Measurements from ENCODE around the gene DPH2. TPM values are rescaled to one million over a fixed set of nuclear protein-coding genes. Genes with fewer than 3 reads are reported as not detected.
A peak's percentile ranks its signal among the peaks of the same experiment; 100 is the strongest.

The DPH2 gene
- total RNA-seq, 1 donor from 2014 or later, result 17.1 TPM

DNA sequence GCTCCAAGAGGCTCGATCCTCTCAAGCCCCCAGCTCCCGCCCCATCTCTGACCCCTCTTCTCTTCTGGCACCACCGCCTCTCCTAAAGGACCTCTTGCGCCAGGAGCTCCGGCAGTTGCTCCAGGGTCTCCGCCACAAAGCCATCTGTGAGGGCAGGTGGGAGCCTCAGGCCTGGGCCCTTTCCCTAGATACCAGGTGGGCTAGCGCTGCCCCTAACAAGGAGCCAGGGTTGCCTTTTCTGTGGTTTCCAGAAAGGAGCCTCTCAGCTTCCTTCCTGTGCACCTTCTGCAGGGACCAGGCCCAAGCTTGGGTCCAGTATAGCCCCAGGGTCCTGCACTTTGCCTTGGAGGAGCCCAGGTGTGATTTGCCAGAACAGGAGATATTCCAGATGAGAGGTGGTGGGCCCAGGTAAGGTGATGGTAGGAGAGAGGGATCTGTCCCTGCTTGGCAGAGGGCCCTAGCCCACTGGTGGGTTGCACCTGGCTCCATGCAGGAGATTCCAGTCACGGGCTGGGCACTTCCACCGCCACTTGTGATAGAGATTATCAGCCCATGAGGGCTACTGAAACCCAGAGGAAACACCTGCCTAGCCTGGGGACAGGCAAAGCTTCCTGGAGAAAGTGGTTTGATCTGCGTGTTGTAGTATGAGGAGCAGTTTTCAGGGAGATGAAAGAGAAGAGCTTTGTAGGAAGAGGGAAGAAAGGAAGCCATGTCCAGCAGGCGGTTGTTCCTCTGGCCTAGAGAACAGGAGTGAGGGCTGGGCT is 22.6 kb downstream of the DPH2 start:
- TF ChIP-seq, protein P1, sequence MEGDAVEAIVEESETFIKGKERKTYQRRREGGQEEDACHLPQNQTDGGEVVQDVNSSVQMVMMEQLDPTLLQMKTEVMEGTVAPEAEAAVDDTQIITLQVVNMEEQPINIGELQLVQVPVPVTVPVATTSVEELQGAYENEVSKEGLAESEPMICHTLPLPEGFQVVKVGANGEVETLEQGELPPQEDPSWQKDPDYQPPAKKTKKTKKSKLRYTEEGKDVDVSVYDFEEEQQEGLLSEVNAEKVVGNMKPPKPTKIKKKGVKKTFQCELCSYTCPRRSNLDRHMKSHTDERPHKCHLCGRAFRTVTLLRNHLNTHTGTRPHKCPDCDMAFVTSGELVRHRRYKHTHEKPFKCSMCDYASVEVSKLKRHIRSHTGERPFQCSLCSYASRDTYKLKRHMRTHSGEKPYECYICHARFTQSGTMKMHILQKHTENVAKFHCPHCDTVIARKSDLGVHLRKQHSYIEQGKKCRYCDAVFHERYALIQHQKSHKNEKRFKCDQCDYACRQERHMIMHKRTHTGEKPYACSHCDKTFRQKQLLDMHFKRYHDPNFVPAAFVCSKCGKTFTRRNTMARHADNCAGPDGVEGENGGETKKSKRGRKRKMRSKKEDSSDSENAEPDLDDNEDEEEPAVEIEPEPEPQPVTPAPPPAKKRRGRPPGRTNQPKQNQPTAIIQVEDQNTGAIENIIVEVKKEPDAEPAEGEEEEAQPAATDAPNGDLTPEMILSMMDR (IDR thresholded peaks at IDR 0.05; ENCODE audit: unreplicated experiment), result no peak
- no peak overlapping the region for H3K27ac Mint-ChIP-seq (ENCODE audit: unreplicated experiment)
- H3K27me3 Mint-ChIP-seq (ENCODE audit: unreplicated experiment), result no peaks in the 10 kb centered on the region
- peaks cover 13% of the 10 kb centered on the region for H3K4me1 Mint-ChIP-seq (ENCODE audit: unreplicated experiment)
- H3K36me3 Mint-ChIP-seq (ENCODE audit: low read depth, unreplicated experiment), result no peaks in the 10 kb centered on the region
- no peaks in the 10 kb centered on the region for H3K9me3 Mint-ChIP-seq (ENCODE audit: unreplicated experiment)
- H3K4me3 Mint-ChIP-seq (ENCODE audit: unreplicated experiment), result peak overlapping the region; percentile 91
- no peak for DNase-seq (ENCODE audit: low spot score)

DNA sequence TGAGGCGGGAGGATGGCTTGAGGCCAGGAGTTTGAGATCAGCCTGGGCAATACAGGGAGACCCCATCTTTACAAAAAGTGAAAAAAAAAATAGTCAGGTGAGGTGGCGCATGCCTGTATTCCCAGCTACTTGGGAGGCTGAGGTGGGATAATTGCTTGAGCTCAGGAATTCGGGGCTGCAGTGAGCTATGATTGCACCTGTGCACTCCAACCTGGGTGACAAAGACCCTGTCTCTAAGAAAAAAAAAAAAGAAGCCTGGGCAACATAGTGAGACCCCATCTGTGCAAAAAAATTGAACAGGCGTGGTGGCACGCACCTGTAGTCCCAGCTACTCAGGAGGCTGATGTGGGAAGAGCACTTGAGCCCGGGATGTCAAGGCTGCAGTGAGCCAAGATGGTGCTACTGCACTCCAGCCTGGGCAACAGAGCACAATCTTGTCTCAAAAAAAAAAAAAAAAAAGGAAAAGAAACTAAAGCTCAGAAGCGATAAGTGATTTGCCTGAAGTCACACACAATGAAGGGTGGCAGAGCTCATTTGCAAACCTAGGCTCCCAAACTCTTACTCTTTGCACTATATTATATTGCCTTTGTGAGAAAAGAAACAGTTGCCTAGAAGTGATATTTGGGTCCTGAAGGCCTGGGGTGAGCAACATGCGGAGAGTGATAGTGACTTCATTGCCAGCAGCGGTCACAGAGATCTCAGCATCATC is 23.6 kb downstream of the DPH2 start:
- Mint-ChIP-seq H3K27me3 (ENCODE audit: unreplicated experiment) (peaks cover 2% of the 10 kb centered on the region), H3K9me3 (ENCODE audit: unreplicated experiment) (no peaks in the 10 kb centered on the region), H3K4me3 (ENCODE audit: unreplicated experiment) (no peak overlapping the region), H3K36me3 (ENCODE audit: low read depth, unreplicated experiment) (no peaks in the 10 kb centered on the region), H3K4me1 (ENCODE audit: unreplicated experiment) (peaks cover 13% of the 10 kb centered on the region), H3K27ac (ENCODE audit: unreplicated experiment) (no peak overlapping the region)
- no peak for DNase-seq (ENCODE audit: low spot score)
- TF ChIP-seq, protein P1 (IDR thresholded peaks at IDR 0.05; ENCODE audit: unreplicated experiment), result no peak

DNA sequence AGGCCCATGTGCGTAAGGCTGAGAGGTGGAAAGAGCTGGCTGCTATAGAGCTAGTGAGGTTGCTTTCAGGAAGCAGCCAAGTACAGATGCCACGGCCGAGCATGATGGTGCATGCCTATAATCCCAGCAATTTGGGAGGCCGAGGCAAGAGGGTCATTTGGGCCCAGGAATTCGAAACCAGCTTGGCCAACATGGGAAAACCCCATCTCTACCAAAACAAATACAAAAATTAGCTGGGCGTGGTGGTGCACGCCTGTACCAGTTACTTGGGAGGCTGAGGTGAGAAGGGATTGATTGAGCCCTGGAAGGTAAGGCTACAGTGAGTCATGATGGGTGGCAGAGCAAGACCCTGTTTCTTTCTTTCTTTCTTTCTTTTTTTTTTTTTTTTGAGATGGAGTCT is 24.3 kb downstream of the DPH2 start:
- H3K36me3 Mint-ChIP-seq (ENCODE audit: low read depth, unreplicated experiment), result no peaks in the 10 kb centered on the region
- H3K9me3 Mint-ChIP-seq (ENCODE audit: unreplicated experiment), result no peaks in the 10 kb centered on the region
- DNase-seq (ENCODE audit: low spot score), result no peak
- TF ChIP-seq, protein P1 (IDR thresholded peaks at IDR 0.05; ENCODE audit: unreplicated experiment), result no peak
- peaks cover 13% of the 10 kb centered on the region for H3K4me1 Mint-ChIP-seq (ENCODE audit: unreplicated experiment)
- H3K27me3 Mint-ChIP-seq (ENCODE audit: unreplicated experiment), result peaks cover 3% of the 10 kb centered on the region
- no peak overlapping the region for H3K4me3 Mint-ChIP-seq (ENCODE audit: unreplicated experiment)
- no peak overlapping the region for H3K27ac Mint-ChIP-seq (ENCODE audit: unreplicated experiment)

DNA sequence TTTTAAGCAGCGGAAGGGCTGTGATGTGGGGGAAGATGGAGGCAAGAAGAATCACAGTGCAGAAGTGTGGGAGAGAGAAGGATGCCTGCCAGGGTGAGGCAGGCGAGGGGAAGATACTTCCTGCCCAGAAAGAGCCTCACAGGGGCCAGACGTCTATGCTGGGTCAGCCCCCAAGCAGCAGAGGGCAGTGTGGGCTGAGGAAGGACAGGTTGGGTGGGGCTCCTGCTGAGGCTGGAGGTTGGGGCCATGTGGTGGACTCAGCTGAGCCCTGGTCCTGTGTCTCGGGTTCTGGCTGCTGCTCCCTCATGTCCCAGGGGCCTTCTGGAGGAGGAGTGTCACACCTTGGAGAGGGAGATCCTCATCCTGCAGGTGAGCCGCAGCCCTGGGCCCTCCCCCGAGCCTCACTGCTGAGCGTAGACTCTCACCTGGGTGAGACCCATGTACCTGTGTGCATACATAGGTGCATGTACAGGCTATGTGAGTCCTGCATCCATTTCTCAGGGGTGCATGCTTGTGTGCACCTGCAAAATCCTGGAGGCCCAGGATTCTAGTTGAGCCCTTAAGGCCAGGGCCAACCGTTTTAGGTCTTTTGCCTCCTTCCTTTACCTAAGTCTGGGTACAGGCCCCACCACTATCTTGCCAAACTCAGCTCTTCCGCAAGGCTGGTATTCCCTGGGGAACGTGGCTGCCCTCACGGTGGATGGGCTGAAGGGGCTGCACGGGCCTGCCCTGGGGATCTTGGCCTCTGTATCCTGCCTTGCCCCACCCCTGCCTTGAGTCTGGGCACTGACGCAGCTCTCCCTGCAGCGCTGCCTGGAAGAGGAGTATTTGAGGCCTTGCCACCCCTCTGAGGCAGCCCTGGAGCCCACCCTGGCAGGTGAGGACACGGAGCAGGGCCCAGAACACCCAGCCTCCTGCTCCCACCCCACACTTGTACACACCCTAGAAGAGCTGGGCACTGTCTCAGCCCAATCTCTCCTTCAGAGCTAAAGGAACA is 25.3 kb downstream of the DPH2 start:
- peak; percentile 47 for DNase-seq (ENCODE audit: low spot score)
- no peaks in the 10 kb centered on the region for H3K36me3 Mint-ChIP-seq (ENCODE audit: low read depth, unreplicated experiment)
- peaks cover 13% of the 10 kb centered on the region for H3K4me1 Mint-ChIP-seq (ENCODE audit: unreplicated experiment)
- no peak overlapping the region for H3K27ac Mint-ChIP-seq (ENCODE audit: unreplicated experiment)
- no peaks in the 10 kb centered on the region for H3K9me3 Mint-ChIP-seq (ENCODE audit: unreplicated experiment)
- TF ChIP-seq, protein P1 (IDR thresholded peaks at IDR 0.05; ENCODE audit: unreplicated experiment), result no peak
- peaks cover 3% of the 10 kb centered on the region for H3K27me3 Mint-ChIP-seq (ENCODE audit: unreplicated experiment)
- peak overlapping the region; percentile 67 for H3K4me3 Mint-ChIP-seq (ENCODE audit: unreplicated experiment)

All from endothelial cell (in vitro differentiated cells).